ENCODE data around the gene POLR3C. TPM values are rescaled to one million over a fixed set of nuclear protein-coding genes. Genes with fewer than 3 reads are reported as not detected.

The POLR3C gene
- total and polyA plus RNA-seq, 2 of the 13 experiments (the other 11 are each of a cell fraction or from before 2014, with no cell fraction given): 15.5 to 24.3 TPM

GRCh38 chr1:145845514-145846161 is 21.6 kb downstream of the POLR3C start, which contains the start of gene NUDT17 (continued):
- TF ChIP-seq KAT8 (CRISPR knock-in tag; IDR thresholded peaks at IDR 0.05) (peak; percentile 61), RNF2 (conservative IDR thresholded peaks at IDR 0.05; ENCODE audit: low read depth) (no peak), IRF2 (CRISPR knock-in tag; IDR thresholded peaks at IDR 0.05) (peak; percentile 64; the same call in 1 of the 2 replicates), MAX (IDR thresholded peaks at IDR 0.05) (peak; percentile 81), SIX1 (CRISPR knock-in tag; IDR thresholded peaks at IDR 0.05; ENCODE audit: borderline replicate concordance) (no peak), HNRNPUL1 (IDR thresholded peaks at IDR 0.05; ENCODE audit: low read depth, low read length) (no peak), FOXO1 (CRISPR knock-in tag; IDR thresholded peaks at IDR 0.05) (0 out of 2 replicates have a peak, but pooled peaks have one; percentile 41), PAXIP1 (CRISPR knock-in tag; conservative IDR thresholded peaks at IDR 0.05) (no peak; the same call in 1 of the 2 replicates), GZF1 (CRISPR knock-in tag; IDR thresholded peaks at IDR 0.05) (no peak), ZNF282 (IDR thresholded peaks at IDR 0.05; ENCODE audit: partially characterized antibody) (no peak), SCMH1 (CRISPR knock-in tag; IDR thresholded peaks at IDR 0.05; ENCODE audit: borderline replicate concordance) (no peak), CENPT (CRISPR knock-in tag; IDR thresholded peaks at IDR 0.05; ENCODE audit: low read depth) (no peak), ZNF451 (CRISPR knock-in tag; IDR thresholded peaks at IDR 0.05) (no peak), FOXK2 (IDR thresholded peaks at IDR 0.05) (no peak), DMAP1 (CRISPR knock-in tag; IDR thresholded peaks at IDR 0.05) (peak; percentile 41; the same call in 1 of the 2 replicates), SMAD1 (CRISPR knock-in tag; IDR thresholded peaks at IDR 0.05; ENCODE audit: borderline replicate concordance, low read depth) (no peak), SPEN (CRISPR knock-in tag; IDR thresholded peaks at IDR 0.05; ENCODE audit: low read depth) (no peak), ISL2 (CRISPR knock-in tag; IDR thresholded peaks at IDR 0.05) (0 out of 2 replicates have a peak, but pooled peaks have one; percentile 42), CBX5 (CRISPR knock-in tag; IDR thresholded peaks at IDR 0.05; ENCODE audit: borderline replicate concordance) (peak; percentile 52; the same call in 1 of the 2 replicates), ZFYVE20 (CRISPR knock-in tag; IDR thresholded peaks at IDR 0.05; ENCODE audit: borderline replicate concordance, low read depth) (no peak), SNAPC5 (CRISPR knock-in tag; IDR thresholded peaks at IDR 0.05; ENCODE audit: borderline replicate concordance) (no peak), SAP130 (CRISPR knock-in tag; IDR thresholded peaks at IDR 0.05; ENCODE audit: low read depth) (peak; percentile 65), GTF2F1 (IDR thresholded peaks at IDR 0.05; ENCODE audit: low read length) (no peak), MTA1 (CRISPR knock-in tag; IDR thresholded peaks at IDR 0.05; ENCODE audit: borderline replicate concordance) (peak; percentile 12; the same call in 1 of the 2 replicates), CREM (IDR thresholded peaks at IDR 0.05) (no peak), CREM (CRISPR knock-in tag; IDR thresholded peaks at IDR 0.05) (no peak)
- TF ChIP-seq, protein P1, sequence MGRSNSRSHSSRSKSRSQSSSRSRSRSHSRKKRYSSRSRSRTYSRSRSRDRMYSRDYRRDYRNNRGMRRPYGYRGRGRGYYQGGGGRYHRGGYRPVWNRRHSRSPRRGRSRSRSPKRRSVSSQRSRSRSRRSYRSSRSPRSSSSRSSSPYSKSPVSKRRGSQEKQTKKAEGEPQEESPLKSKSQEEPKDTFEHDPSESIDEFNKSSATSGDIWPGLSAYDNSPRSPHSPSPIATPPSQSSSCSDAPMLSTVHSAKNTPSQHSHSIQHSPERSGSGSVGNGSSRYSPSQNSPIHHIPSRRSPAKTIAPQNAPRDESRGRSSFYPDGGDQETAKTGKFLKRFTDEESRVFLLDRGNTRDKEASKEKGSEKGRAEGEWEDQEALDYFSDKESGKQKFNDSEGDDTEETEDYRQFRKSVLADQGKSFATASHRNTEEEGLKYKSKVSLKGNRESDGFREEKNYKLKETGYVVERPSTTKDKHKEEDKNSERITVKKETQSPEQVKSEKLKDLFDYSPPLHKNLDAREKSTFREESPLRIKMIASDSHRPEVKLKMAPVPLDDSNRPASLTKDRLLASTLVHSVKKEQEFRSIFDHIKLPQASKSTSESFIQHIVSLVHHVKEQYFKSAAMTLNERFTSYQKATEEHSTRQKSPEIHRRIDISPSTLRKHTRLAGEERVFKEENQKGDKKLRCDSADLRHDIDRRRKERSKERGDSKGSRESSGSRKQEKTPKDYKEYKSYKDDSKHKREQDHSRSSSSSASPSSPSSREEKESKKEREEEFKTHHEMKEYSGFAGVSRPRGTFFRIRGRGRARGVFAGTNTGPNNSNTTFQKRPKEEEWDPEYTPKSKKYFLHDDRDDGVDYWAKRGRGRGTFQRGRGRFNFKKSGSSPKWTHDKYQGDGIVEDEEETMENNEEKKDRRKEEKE (IDR thresholded peaks at IDR 0.05): no peak
